Prostate gland (tissue), 2 donors: Measurements from ENCODE around the gene WFS1. TPM values are rescaled to one million over a fixed set of nuclear protein-coding genes. Genes with fewer than 3 reads are reported as not detected.

ENCODE experiments used
- DNase-seq: peaks from one replicate; pipeline ENCODE4 v3.0.0-alpha.2; 2019; ENCODE audit warnings: low spot score
- H3K27ac ChIP-seq, 2 donors: fragments of 200-600 bp; sonication (generic); 2 replicates each; pipeline ENCODE4 v1.5.1; 2017 to 2019
- H3K27me3 ChIP-seq: fragments of 200-600 bp; sonication (generic); replicated peaks from 2 replicates; pipeline ENCODE4 v1.5.1; 2019; ENCODE audit not compliant: insufficient read depth
- H3K36me3 ChIP-seq, 2 donors: fragments of 200-600 bp; sonication (generic); 1 replicate in 1 of 2; 2 replicates in 1 of 2; pipeline versions ENCODE4 v1.5.1 to v1.8.1; 2017 to 2019
- H3K4me1 ChIP-seq: fragments of 200-600 bp; sonication (generic); replicated peaks from 2 replicates; pipeline ENCODE4 v1.5.1; 2019
- H3K4me3 ChIP-seq, 2 donors: fragments of 200-600 bp; sonication (generic); 2 replicates each; pipeline ENCODE4 v1.5.1; 2017 to 2019
- H3K9me3 ChIP-seq: fragments of 200-600 bp; sonication (generic); 2 replicates; pipeline ENCODE4 v1.5.1; 2017
- CTCF ChIP-seq, 4 experiments: fragments of 200-600 bp in 2 of 4; fragments of 450-650 bp in 2 of 4; sonication (generic) in 2 of 4; IDR thresholded peaks; 1 replicate in 3 of 4; 2 replicates in 1 of 4; pipeline ENCODE4 v1.5.1; 2016 to 2019; ENCODE audit warnings: antibody characterized with exemption in 4 of 4, mild to moderate bottlenecking in 2 of 4, moderate library complexity in 2 of 4
- POLR2A ChIP-seq: fragments of 450-650 bp; IDR thresholded peaks from one replicate; pipeline ENCODE4 v1.6.1; 2016; ENCODE audit warnings: antibody characterized with exemption, mild to moderate bottlenecking
- POLR2AphosphoS5 ChIP-seq: sonication (generic); formaldehyde crosslinking; IDR thresholded peaks from one replicate; pipeline ENCODE4 v1.6.1; 2017; ENCODE audit warnings: antibody characterized with exemption
- WGBS: methylation state at CpG from one replicate; pipeline ENCODE4 v1.1.5; 2018; 5-methylcytosine and 5-hydroxymethylcytosine counted together
- intact Hi-C: fragments of 100-400 bp; cut with DNase I; formaldehyde crosslinking; loops from one replicate; pipeline ENCODE4 v1.14.2; 2022
- total RNA-seq, 2 donors: library from RNA; depleted of rRNA; stranded (reverse); fragments of >200 nt; gene quantifications; one replicate each; pipeline ENCODE4 v1.1.0, GENCODE V29; 2016

WFS1 gene
- total RNA-seq, 2 donors from 2014 or later = 53.4 to 169 TPM

- no peak for DNase-seq
- Histone ChIP-seq H3K27me3 (no peaks in the 10 kb centered on the region), H3K4me3 (no peak overlapping the region), H3K27ac (no peak overlapping the region), H3K36me3 (no peaks in the 10 kb centered on the region), H3K4me1 (no peaks in the 10 kb centered on the region), H3K9me3 (no peaks in the 10 kb centered on the region)
- no peak for TF ChIP-seq CTCF (IDR thresholded peaks at IDR 0.05)
- no peak for TF ChIP-seq POLR2AphosphoS5
- no peak for TF ChIP-seq POLR2A
- 76% methylated on average over 5 of the region's 5 CpGs for WGBS
- intact Hi-C loops = no loop called here
Observed at GRCh38 chr4:6258026-6258360, 11.7 kb upstream of the WFS1 start.

GRCh38 chr4:6258741-6259140, 10.9 kb upstream of the WFS1 start:
- Histone ChIP-seq H3K4me1 (no peaks in the 10 kb centered on the region), H3K36me3 (no peaks in the 10 kb centered on the region), H3K27ac (no peak overlapping the region), H3K9me3 (no peaks in the 10 kb centered on the region), H3K27me3 (no peaks in the 10 kb centered on the region), H3K4me3 (no peak overlapping the region)
- no peak for DNase-seq
- TF ChIP-seq POLR2A = no peak
- no peak for TF ChIP-seq POLR2AphosphoS5
- no peak for TF ChIP-seq CTCF (IDR thresholded peaks at IDR 0.05)
- WGBS = 78% methylated on average over 4 of the region's 4 CpGs
- intact Hi-C loops = no loop called here

- no peaks in the 10 kb centered on the region for H3K9me3 ChIP-seq
- no peaks in the 10 kb centered on the region for H3K36me3 ChIP-seq
- WGBS = 75% methylated on average over 8 of the region's 8 CpGs
- H3K4me3 ChIP-seq = no peak overlapping the region
- intact Hi-C loops = no loop called here
- H3K4me1 ChIP-seq = no peaks in the 10 kb centered on the region
- H3K27me3 ChIP-seq = no peaks in the 10 kb centered on the region
- no peak overlapping the region for H3K27ac ChIP-seq
- TF ChIP-seq CTCF (IDR thresholded peaks at IDR 0.05) = no peak
- TF ChIP-seq POLR2AphosphoS5 = no peak
- TF ChIP-seq POLR2A = no peak
- DNase-seq = no peak
Observed at GRCh38 chr4:6259886-6260285, 9.8 kb upstream of the WFS1 start.

GRCh38 chr4:6262176-6262575, 7.5 kb upstream of the WFS1 start:
- TF ChIP-seq POLR2AphosphoS5 (no peak), CTCF (IDR thresholded peaks at IDR 0.05) (no peak), POLR2A (no peak)
- Histone ChIP-seq H3K27me3 (no peaks in the 10 kb centered on the region), H3K9me3 (no peaks in the 10 kb centered on the region), H3K27ac (no peak overlapping the region), H3K36me3 (no peaks in the 10 kb centered on the region), H3K4me1 (no peaks in the 10 kb centered on the region), H3K4me3 (no peak overlapping the region)
- WGBS = 86% methylated on average over 12 of the region's 12 CpGs
- intact Hi-C loops = no loop called here
- DNase-seq = no peak

- Histone ChIP-seq H3K4me3 (no peak overlapping the region), H3K4me1 (no peaks in the 10 kb centered on the region), H3K27me3 (no peaks in the 10 kb centered on the region), H3K27ac (no peak overlapping the region), H3K9me3 (no peaks in the 10 kb centered on the region), H3K36me3 (no peaks in the 10 kb centered on the region)
- WGBS = 73% methylated on average over 10 of the region's 10 CpGs
- DNase-seq = no peak
- no peak for TF ChIP-seq POLR2AphosphoS5
- no peak for TF ChIP-seq POLR2A
- TF ChIP-seq CTCF (IDR thresholded peaks at IDR 0.05) = no peak
- intact Hi-C loops = no loop called here
Observed at GRCh38 chr4:6262847-6263487, 6.7 kb upstream of the WFS1 start.
